BLaER1 treated with 17β-estradiol and CSF1 and Interleukin-3, amounts not matched to agents 10 nM and 100 nM (cell line): ENCODE measurements around the gene MEIOSIN.

ENCODE experiments used
- H3K27ac ChIP-seq, 11 experiments: shearing (Covaris generic); formaldehyde crosslinking; 2 replicates each; pipeline ENCODE4 v1.8.1; 2022
- H3K27me3 ChIP-seq, 11 experiments: shearing (Covaris generic); formaldehyde crosslinking; 2 replicates each; pipeline ENCODE4 v1.8.1; 2022
- H3K36me3 ChIP-seq, 11 experiments: shearing (Covaris generic); formaldehyde crosslinking; 2 replicates each; pipeline ENCODE4 v1.8.1; 2022
- H3K4me1 ChIP-seq, 10 experiments: shearing (Covaris generic); formaldehyde crosslinking; 2 replicates each; pipeline ENCODE4 v1.8.1; 2022
- H3K4me2 ChIP-seq, 11 experiments: shearing (Covaris generic); formaldehyde crosslinking; 2 replicates each; pipeline ENCODE4 v1.8.1; 2022
- H3K4me3 ChIP-seq, 10 experiments: shearing (Covaris generic); formaldehyde crosslinking; 2 replicates each; pipeline ENCODE4 v1.8.1; 2022
- H3K9ac ChIP-seq, 11 experiments: shearing (Covaris generic); formaldehyde crosslinking; 2 replicates each; pipeline ENCODE4 v1.8.1; 2022
- H3K9me3 ChIP-seq, 11 experiments: shearing (Covaris generic); formaldehyde crosslinking; replicated peaks in 1 of 11; 2 replicates each; pipeline ENCODE4 v1.8.1; 2022
- H4K20me1 ChIP-seq, 11 experiments: shearing (Covaris generic); formaldehyde crosslinking; 2 replicates each; pipeline ENCODE4 v1.8.1; 2022
- Cebpa-rat ChIP-seq, 11 experiments: shearing (Covaris generic); IDR thresholded peaks; 2 replicates each; pipeline ENCODE4 v1.8.1; 2022

The MEIOSIN gene

GRCh38 chr19:45778010-45778661, 44.9 kb downstream of the MEIOSIN start:
- Histone ChIP-seq H3K4me3 (no peak overlapping the region), H3K9ac (no peak overlapping the region), H4K20me1 (peaks cover 37 to 90% (median 66%) of the 10 kb centered on the region in 11 experiments), H3K27me3 (peaks cover 6 to 89% (median 17%) of the 10 kb centered on the region in 11 experiments; a peak in 17 of 22 replicates), H3K9me3 (no peaks in the 10 kb centered on the region), H3K4me2 (peak overlapping the region in 9 of 11 experiments; percentile 61 to 95 (median 85); a peak in 16 of 22 replicates), H3K27ac (no peak overlapping the region), H3K36me3 (peaks cover 0 to 32% (median 15%) of the 10 kb centered on the region in 11 experiments; a peak in 12 of 22 replicates), H3K4me1 (peaks cover 25 to 42% (median 39%) of the 10 kb centered on the region in 10 experiments)
- TF ChIP-seq Cebpa-rat (IDR thresholded peaks at IDR 0.05), result no peak

GRCh38 chr19:45779231-45780145, 46.2 kb downstream of the MEIOSIN start:
- Histone ChIP-seq H3K27me3 (peaks cover 6 to 89% (median 18%) of the 10 kb centered on the region in 11 experiments; a peak in 17 of 22 replicates), H3K27ac (no peak overlapping the region), H3K4me1 (peaks cover 23 to 41% (median 33%) of the 10 kb centered on the region in 10 experiments), H3K9me3 (no peaks in the 10 kb centered on the region), H3K4me2 (peak overlapping the region; percentile 61 to 95 (median 80)), H3K36me3 (peaks cover 0 to 38% (median 15%) of the 10 kb centered on the region in 11 experiments; a peak in 12 of 22 replicates), H4K20me1 (peaks cover 48 to 91% (median 77%) of the 10 kb centered on the region in 11 experiments), H3K4me3 (peak overlapping the region in 7 of 10 experiments; percentile 9 to 51 (median 27); a peak in 7 of 20 replicates), H3K9ac (peak overlapping the region in 4 of 11 experiments; percentile 27 to 49 (median 33); a peak in 2 of 22 replicates)
- no peak for TF ChIP-seq Cebpa-rat (IDR thresholded peaks at IDR 0.05)

- no peaks in the 10 kb centered on the region for H3K9me3 ChIP-seq
- peaks cover 6 to 89% (median 24%) of the 10 kb centered on the region in 11 experiments; a peak in 17 of 22 replicates for H3K27me3 ChIP-seq
- peaks cover 0 to 38% (median 15%) of the 10 kb centered on the region in 11 experiments; a peak in 13 of 22 replicates for H3K36me3 ChIP-seq
- no peak overlapping the region for H3K4me3 ChIP-seq
- peaks cover 23 to 41% (median 33%) of the 10 kb centered on the region in 10 experiments for H3K4me1 ChIP-seq
- H3K27ac ChIP-seq, result no peak overlapping the region
- no peak for TF ChIP-seq Cebpa-rat (IDR thresholded peaks at IDR 0.05)
- H3K4me2 ChIP-seq, result peak overlapping the region in 6 of 11 experiments; percentile 73 to 95 (median 86); a peak in 8 of 22 replicates
- H4K20me1 ChIP-seq, result peaks cover 54 to 91% (median 81%) of the 10 kb centered on the region in 11 experiments
- no peak overlapping the region for H3K9ac ChIP-seq
Observed at GRCh38 chr19:45780146-45780447, 46.9 kb downstream of the MEIOSIN start.

GRCh38 chr19:45780448-45781213, 47.4 kb downstream of the MEIOSIN start:
- Histone ChIP-seq H3K9ac (no peak overlapping the region), H3K27me3 (peaks cover 7 to 93% (median 29%) of the 10 kb centered on the region in 11 experiments; a peak in 17 of 22 replicates), H3K4me3 (no peak overlapping the region), H3K27ac (no peak overlapping the region), H3K4me2 (peak overlapping the region; percentile 2 to 75 (median 51); a peak in 15 of 22 replicates), H3K36me3 (peaks cover 3 to 43% (median 19%) of the 10 kb centered on the region in 11 experiments; a peak in 20 of 22 replicates), H3K4me1 (peaks cover 23 to 41% (median 33%) of the 10 kb centered on the region in 10 experiments), H3K9me3 (no peaks in the 10 kb centered on the region), H4K20me1 (peaks cover 60 to 95% (median 86%) of the 10 kb centered on the region in 11 experiments)
- no peak for TF ChIP-seq Cebpa-rat (IDR thresholded peaks at IDR 0.05)

- Histone ChIP-seq H3K9ac (no peak overlapping the region), H3K27me3 (peaks cover 7 to 98% (median 31%) of the 10 kb centered on the region in 11 experiments; a peak in 17 of 22 replicates), H4K20me1 (peaks cover 68 to 100% (median 93%) of the 10 kb centered on the region in 11 experiments), H3K4me3 (no peak overlapping the region), H3K36me3 (peaks cover 12 to 49% (median 27%) of the 10 kb centered on the region in 11 experiments), H3K4me1 (peaks cover 23 to 41% (median 33%) of the 10 kb centered on the region in 10 experiments), H3K27ac (no peak overlapping the region), H3K4me2 (peak overlapping the region; percentile 2 to 75 (median 51); a peak in 15 of 22 replicates), H3K9me3 (no peaks in the 10 kb centered on the region)
- TF ChIP-seq Cebpa-rat (IDR thresholded peaks at IDR 0.05), result no peak
Observed at GRCh38 chr19:45781214-45782161, 48.2 kb downstream of the MEIOSIN start.

GRCh38 chr19:45782162-45782691, 49.0 kb downstream of the MEIOSIN start, which contains the start of gene DMPK:
Gene DMPK (minus strand): TSS chr19:45782490. CDS start chr19:45782352, 138 bp downstream.
- peaks cover 75 to 100% (median 93%) of the 10 kb centered on the region in 11 experiments for H4K20me1 ChIP-seq
- H3K9ac ChIP-seq, result no peak within 1 kb of the TSS

More at GRCh38 chr19:45782162-45782691, 49.0 kb downstream of the MEIOSIN start, which contains the start of gene DMPK:
- no peak for TF ChIP-seq Cebpa-rat (IDR thresholded peaks at IDR 0.05)
- peaks cover 14 to 98% (median 39%) of the 10 kb centered on the region in 11 experiments; a peak in 20 of 22 replicates for H3K27me3 ChIP-seq
- peaks cover 23 to 41% (median 33%) of the 10 kb centered on the region in 10 experiments for H3K4me1 ChIP-seq
- H3K4me3 ChIP-seq, result no peak within 1 kb of the TSS
- H3K27ac ChIP-seq, result no peak within 1 kb of the TSS
- H3K9me3 ChIP-seq, result no peaks in the 10 kb centered on the region
- peaks cover 19 to 49% (median 27%) of the 10 kb centered on the region in 11 experiments for H3K36me3 ChIP-seq
- H3K4me2 ChIP-seq, result peak within 1 kb of the TSS in 8 of 11 experiments; percentile 18 to 75 (median 59); a peak in 13 of 22 replicates
